ENCODE results near the gene PTPRG.
A peak's percentile ranks its signal among the peaks of the same experiment; 100 is the strongest.

The PTPRG gene

GRCh38 chr3:62143843-62144450 lies 582.6 kb downstream of the PTPRG start:
- Histone ChIP-seq H2AFZ (no peak overlapping the region), H3K4me1 (peaks cover 12% of the 10 kb centered on the region), H3K36me3 (ENCODE audit: control insufficient read depth, insufficient read depth, low read length) (no peaks in the 10 kb centered on the region), H3K4me2 (ENCODE audit: low read length) (no peak overlapping the region), H3K27ac (peak overlapping the region; percentile 49), H3K9ac (no peak overlapping the region), H3K9me3 (ENCODE audit: control insufficient read depth, low read length) (no peaks in the 10 kb centered on the region), H3K27me3 (ENCODE audit: control insufficient read depth, insufficient read depth, low read length) (no peaks in the 10 kb centered on the region), H3K4me3 (ENCODE audit: low read depth, low read length) (no peak overlapping the region), H3K79me2 (peaks cover 3% of the 10 kb centered on the region)
- TF ChIP-seq, protein P1, sequence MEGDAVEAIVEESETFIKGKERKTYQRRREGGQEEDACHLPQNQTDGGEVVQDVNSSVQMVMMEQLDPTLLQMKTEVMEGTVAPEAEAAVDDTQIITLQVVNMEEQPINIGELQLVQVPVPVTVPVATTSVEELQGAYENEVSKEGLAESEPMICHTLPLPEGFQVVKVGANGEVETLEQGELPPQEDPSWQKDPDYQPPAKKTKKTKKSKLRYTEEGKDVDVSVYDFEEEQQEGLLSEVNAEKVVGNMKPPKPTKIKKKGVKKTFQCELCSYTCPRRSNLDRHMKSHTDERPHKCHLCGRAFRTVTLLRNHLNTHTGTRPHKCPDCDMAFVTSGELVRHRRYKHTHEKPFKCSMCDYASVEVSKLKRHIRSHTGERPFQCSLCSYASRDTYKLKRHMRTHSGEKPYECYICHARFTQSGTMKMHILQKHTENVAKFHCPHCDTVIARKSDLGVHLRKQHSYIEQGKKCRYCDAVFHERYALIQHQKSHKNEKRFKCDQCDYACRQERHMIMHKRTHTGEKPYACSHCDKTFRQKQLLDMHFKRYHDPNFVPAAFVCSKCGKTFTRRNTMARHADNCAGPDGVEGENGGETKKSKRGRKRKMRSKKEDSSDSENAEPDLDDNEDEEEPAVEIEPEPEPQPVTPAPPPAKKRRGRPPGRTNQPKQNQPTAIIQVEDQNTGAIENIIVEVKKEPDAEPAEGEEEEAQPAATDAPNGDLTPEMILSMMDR (IDR thresholded peaks at IDR 0.05) = no peak

GRCh38 chr3:62144482-62144881 lies 583.1 kb downstream of the PTPRG start:
- H3K9ac ChIP-seq = no peak overlapping the region
- H2AFZ ChIP-seq = no peak overlapping the region
- H3K4me2 ChIP-seq (ENCODE audit: low read length) = no peak overlapping the region
- H3K27me3 ChIP-seq (ENCODE audit: control insufficient read depth, insufficient read depth, low read length) = no peaks in the 10 kb centered on the region
- TF ChIP-seq, protein P1 (IDR thresholded peaks at IDR 0.05) = no peak
- no peaks in the 10 kb centered on the region for H3K36me3 ChIP-seq (ENCODE audit: control insufficient read depth, insufficient read depth, low read length)
- H3K4me1 ChIP-seq = peaks cover 12% of the 10 kb centered on the region
- H3K79me2 ChIP-seq = peaks cover 3% of the 10 kb centered on the region
- peak overlapping the region; percentile 49 for H3K27ac ChIP-seq
- no peak overlapping the region for H3K4me3 ChIP-seq (ENCODE audit: low read depth, low read length)
- no peaks in the 10 kb centered on the region for H3K9me3 ChIP-seq (ENCODE audit: control insufficient read depth, low read length)

- Histone ChIP-seq H3K9me3 (ENCODE audit: control insufficient read depth, low read length) (no peaks in the 10 kb centered on the region), H3K9ac (no peak overlapping the region), H3K27ac (peak overlapping the region; percentile 49), H3K4me2 (ENCODE audit: low read length) (no peak overlapping the region), H3K4me1 (peaks cover 12% of the 10 kb centered on the region), H3K4me3 (ENCODE audit: low read depth, low read length) (no peak overlapping the region), H3K79me2 (peaks cover 3% of the 10 kb centered on the region), H3K36me3 (ENCODE audit: control insufficient read depth, insufficient read depth, low read length) (no peaks in the 10 kb centered on the region), H2AFZ (no peak overlapping the region), H3K27me3 (ENCODE audit: control insufficient read depth, insufficient read depth, low read length) (no peaks in the 10 kb centered on the region)
- TF ChIP-seq, protein P1 (IDR thresholded peaks at IDR 0.05) = no peak
Observed at GRCh38 chr3:62145086-62145757, 583.9 kb downstream of the PTPRG start.

GRCh38 chr3:62149539-62149938 lies 588.2 kb downstream of the PTPRG start:
- Histone ChIP-seq H3K4me2 (ENCODE audit: low read length) (no peak overlapping the region), H3K4me1 (no peaks in the 10 kb centered on the region), H3K36me3 (ENCODE audit: control insufficient read depth, insufficient read depth, low read length) (no peaks in the 10 kb centered on the region), H3K27ac (no peak overlapping the region), H2AFZ (no peak overlapping the region), H3K4me3 (ENCODE audit: low read depth, low read length) (no peak overlapping the region), H3K9ac (no peak overlapping the region), H3K27me3 (ENCODE audit: control insufficient read depth, insufficient read depth, low read length) (no peaks in the 10 kb centered on the region), H3K9me3 (ENCODE audit: control insufficient read depth, low read length) (no peaks in the 10 kb centered on the region), H3K79me2 (peaks cover 3% of the 10 kb centered on the region)
- TF ChIP-seq, protein P1 (IDR thresholded peaks at IDR 0.05) = no peak

- Histone ChIP-seq H3K27ac (no peak overlapping the region), H3K36me3 (ENCODE audit: control insufficient read depth, insufficient read depth, low read length) (no peaks in the 10 kb centered on the region), H3K4me1 (no peaks in the 10 kb centered on the region), H2AFZ (no peak overlapping the region), H3K79me2 (peaks cover 3% of the 10 kb centered on the region), H3K4me3 (ENCODE audit: low read depth, low read length) (no peak overlapping the region), H3K27me3 (ENCODE audit: control insufficient read depth, insufficient read depth, low read length) (no peaks in the 10 kb centered on the region), H3K4me2 (ENCODE audit: low read length) (no peak overlapping the region), H3K9ac (no peak overlapping the region), H3K9me3 (ENCODE audit: control insufficient read depth, low read length) (no peaks in the 10 kb centered on the region)
- TF ChIP-seq, protein P1 (IDR thresholded peaks at IDR 0.05) = no peak
Observed at GRCh38 chr3:62149962-62150361, 588.6 kb downstream of the PTPRG start.

Data from parathyroid adenoma (tissue), 2 donors.